Adrenal gland (tissue), 19 donors: ENCODE data around the gene TENT4A. TPM values are rescaled to one million over a fixed set of nuclear protein-coding genes. Genes with fewer than 3 reads are reported as not detected.
"Not testable (repeated sequence)": the region's sequence is repeated elsewhere in the genome, so short reads cannot be mapped to it uniquely, and the experiment has no call there.

ENCODE experiments used
- DNase-seq, 7 donors: peaks; one replicate each; pipeline ENCODE4 v3.0.0-alpha.2; 2019 to 2020
- H3K27ac ChIP-seq, 5 donors: fragments of 200-600 bp; sonication (generic) in 4 of 5; 1 replicate in 3 of 5; 2 replicates in 2 of 5; pipeline versions ENCODE4 v1.5.1 to v1.8.0; 2016 to 2020; ENCODE audit warnings: mild to moderate bottlenecking in 1 of 5
- H3K27me3 ChIP-seq: fragments of 200-600 bp; 2 replicates; pipeline ENCODE4 v1.8.0; 2021
- H3K36me3 ChIP-seq, 2 donors: fragments of 200-600 bp; replicated peaks in 1 of 2; 1 replicate in 1 of 2; 2 replicates in 1 of 2; pipeline versions ENCODE4 v1.5.1 to v1.8.0; 2018 to 2022
- H3K4me1 ChIP-seq, 2 donors: fragments of 200-600 bp; replicated peaks in 1 of 2; 1 replicate in 1 of 2; 2 replicates in 1 of 2; pipeline versions ENCODE4 v1.5.1 to v1.8.0; 2018 to 2021
- H3K4me3 ChIP-seq, 4 donors: fragments of 200-600 bp; sonication (generic) in 3 of 4; one replicate each; pipeline ENCODE4 v1.5.1; 2016 to 2018
- H3K9me3 ChIP-seq, 3 donors: fragments of 200-600 bp; sonication (generic) in 1 of 3; replicated peaks in 1 of 3; 1 replicate in 2 of 3; 2 replicates in 1 of 3; pipeline versions ENCODE4 v1.5.1 to v1.8.0; 2016 to 2021
- CTCF ChIP-seq, 6 experiments: fragments of 450-650 bp in 4 of 6; fragments of 200-600 bp in 2 of 6; sonication (generic) in 1 of 6; IDR thresholded peaks; 1 replicate in 5 of 6; 2 replicates in 1 of 6; pipeline versions ENCODE4 v1.5.1 to v1.8.0; 2016 to 2021; ENCODE audit warnings: antibody characterized with exemption in 6 of 6, mild to moderate bottlenecking in 2 of 6, moderate library complexity in 1 of 6
- POLR2A ChIP-seq, 2 donors: fragments of 450-650 bp; IDR thresholded peaks; one replicate each; pipeline ENCODE4 v1.6.1; 2017; ENCODE audit warnings: antibody characterized with exemption in 2 of 2, mild to moderate bottlenecking in 2 of 2, moderate library complexity in 1 of 2
- WGBS, 4 donors: extraction: QIAGEN DNeasy Blood & Tissue Kit in 2 of 4; methylation state at CpG; one replicate each; pipeline versions ENCODE4 v1.1.5 to v1.1.7; 2013 to 2017; 5-methylcytosine and 5-hydroxymethylcytosine counted together
- intact Hi-C, 2 donors: fragments of 100-400 bp; cut with DNase I; formaldehyde crosslinking; loops; one replicate each; pipeline versions ENCODE4 v1.14.1 to v1.15.0; 2022 to 2023
- long read RNA-seq, 10 donors: library from polyadenylated mRNA in 3 of 10; unstranded in 2 of 10; stranded (forward) in 1 of 10; transcript quantifications; one replicate each; pipeline ENCODE4 v2.0.0 and lab custom pipeline, GENCODE V29; 2021 to 2026
- polyA plus RNA-seq, 3 donors: library from polyadenylated mRNA; stranded (reverse); fragments of 200-250 nt in 2 of 3; fragments of 350-450 nt in 1 of 3; fragmentation: Illumina TruSeq in 1 of 3; extraction: RNeasy Lipid Tissue Mini Kit (QIAGEN cat#74804) in 1 of 3; gene quantifications; one replicate each; pipeline ENCODE4 v1.2.3, GENCODE V29; 2013 to 2014
- total RNA-seq, 9 donors: library from RNA; depleted of rRNA in 4 of 9; stranded (reverse); fragments of >200 nt in 4 of 9; fragments of 120-200 nt in 1 of 9; fragmentation: NEBNext Ultra II Directional in 1 of 9; extraction: Animal tissue kit (Norgen Biotek cat#: 25700) in 1 of 9; gene quantifications; one replicate each; pipeline versions ENCODE4 v1.1.0 to v1.2.4, GENCODE V29; 2013 to 2023
- donor health status: healthy with polysubstance abuse.
- donor health status: Bipolar disorder and iron deficiency.
- donor health status: DM: yes; HTN: yes; CAD: no.
- donor health status: DM: no; HTN: no; CAD: no.
- donor health status: DM: no; HTN: no; CAD: no.
- donor health status: DM: yes; HTN: yes; CAD: no.

The TENT4A gene
- total RNA-seq (10 to 100 TPM in 7 of 9 donors, 1 to 10 TPM in 2; 9.1 to 24.4 (median 13.4) TPM), polyA plus RNA-seq (10 to 100 TPM in 2 of 3 donors, 1 to 10 TPM in 1; 9.9 to 16.8 (median 15.4) TPM)
- long read RNA-seq, donor 1: 0 reads
- long read RNA-seq, donor 2: 0 reads
- long read RNA-seq, donor 3: 0 reads
- long read RNA-seq, donor 4, partial matches to known transcripts: 1 of 1 reads
- long read RNA-seq, donor 4, other reads (novel, unspliced or antisense): 0 of 1 reads
- long read RNA-seq, donor 5, full-length matches to known transcripts: 8 of 18 reads
- long read RNA-seq, donor 5, partial matches to known transcripts: 4 of 18 reads
- long read RNA-seq, donor 5, other reads (novel, unspliced or antisense): 6 of 18 reads
- long read RNA-seq, donor 6, partial matches to known transcripts: 0 of 4 reads
- long read RNA-seq, donor 6, other reads (novel, unspliced or antisense): 4 of 4 reads
- long read RNA-seq, donor 7: 0 reads
- long read RNA-seq, donor 8, full-length matches to known transcripts: 1 of 1 reads
- long read RNA-seq, donor 8, partial matches to known transcripts: 0 of 1 reads
- long read RNA-seq, donor 8, other reads (novel, unspliced or antisense): 0 of 1 reads
- long read RNA-seq, donor 9: 0 reads
- long read RNA-seq, donor 10, partial matches to known transcripts: 0 of 1 reads
- long read RNA-seq, donor 10, other reads (novel, unspliced or antisense): 0 of 1 reads

GRCh38 chr5:6713274-6714225 lies at the start of gene TENT4A:
Gene TENT4A, plus strand, starts transcription at chr5:6713432. Its CDS starts 552 bp downstream, at chr5:6713984.
- TF ChIP-seq CTCF (IDR thresholded peaks at IDR 0.05): no peak
- no peak for TF ChIP-seq POLR2A (IDR thresholded peaks at IDR 0.05)
- DNase-seq: peak in 4 of 7 donors; percentile 44 to 52 (median 46)
- Histone ChIP-seq H3K27ac (peak within 1 kb of the TSS; percentile 97 to 100 (median 99)), H3K36me3 (no peaks in the 10 kb centered on the region), H3K4me3 (peak within 1 kb of the TSS; percentile 64 to 95 (median 81)), H3K9me3 (no peaks in the 10 kb centered on the region), H3K27me3 (no peaks in the 10 kb centered on the region), H3K4me1 (peaks cover 15 to 38% of the 10 kb centered on the region in 2 donors)
- intact Hi-C loops: loop anchor here in 1 of 2 donors (10.0 kb wide), 1 partner anchor 79 kb away; the partner anchor contains the start of genes NSUN2 and SRD5A1
- WGBS, 4 donors: 0 to 1% (median 1%) methylated on average over 11 to 164 of the region's 174 CpGs; no CpG with 5 or more reads in 1 of the 4 donors

DNA sequence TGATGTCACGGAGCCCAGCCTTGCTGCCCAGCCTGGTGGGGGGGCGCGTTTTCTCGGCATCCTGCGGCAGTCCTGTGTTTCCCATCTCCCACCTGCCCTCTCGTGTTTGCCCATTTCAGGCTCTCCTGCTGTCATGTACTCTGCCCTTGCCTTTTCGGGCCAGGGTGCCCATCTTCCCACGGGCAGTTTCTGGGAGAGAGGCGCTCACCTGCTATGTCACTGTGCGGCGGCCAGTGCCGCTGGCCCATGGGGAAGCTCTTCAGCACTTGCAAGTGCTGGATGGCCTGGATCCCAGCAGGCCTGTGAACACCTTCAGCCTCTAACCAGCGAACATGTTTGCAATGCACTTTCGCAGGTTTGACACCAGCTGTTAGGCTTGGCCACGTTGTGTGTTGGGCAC lies 46.5 kb upstream of the TENT4A start:
- H3K27ac ChIP-seq: no peak overlapping the region
- TF ChIP-seq CTCF (IDR thresholded peaks at IDR 0.05) (no peak), POLR2A (IDR thresholded peaks at IDR 0.05) (no peak)
- intact Hi-C loops: no loop called here
- H3K36me3 ChIP-seq: no peaks in the 10 kb centered on the region
- H3K4me1 ChIP-seq: no peaks in the 10 kb centered on the region
- H3K27me3 ChIP-seq: no peaks in the 10 kb centered on the region
- 90 to 99% (median 96%) methylated on average over 9 to 15 of the region's 15 CpGs for WGBS, 4 donors
- DNase-seq: no peak
- H3K4me3 ChIP-seq: no peak overlapping the region
- H3K9me3 ChIP-seq: no peaks in the 10 kb centered on the region

DNA sequence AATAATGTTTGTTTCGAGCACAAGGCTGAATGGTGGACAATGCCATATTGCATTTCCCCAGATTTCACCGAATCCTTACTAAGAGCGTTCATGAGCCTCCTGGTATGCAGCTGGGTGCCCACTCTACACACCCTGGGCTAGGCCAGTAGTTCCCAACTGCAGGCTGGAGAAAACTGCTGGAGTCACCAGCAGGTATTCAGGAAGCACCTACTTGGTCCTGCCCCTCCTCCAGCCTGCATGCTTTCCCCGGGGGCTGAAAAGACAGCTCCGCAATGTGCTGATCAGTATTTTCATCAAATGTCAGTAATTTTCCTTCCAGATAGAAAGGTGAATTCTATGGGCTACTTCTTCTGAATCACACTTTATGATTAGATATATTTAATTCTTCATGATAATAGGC lies 45.6 kb upstream of the TENT4A start:
- WGBS, 4 donors: 91 to 97% (median 94%) methylated on average over 5 of the region's 5 CpGs
- DNase-seq: no peak
- intact Hi-C loops: no loop called here

DNA sequence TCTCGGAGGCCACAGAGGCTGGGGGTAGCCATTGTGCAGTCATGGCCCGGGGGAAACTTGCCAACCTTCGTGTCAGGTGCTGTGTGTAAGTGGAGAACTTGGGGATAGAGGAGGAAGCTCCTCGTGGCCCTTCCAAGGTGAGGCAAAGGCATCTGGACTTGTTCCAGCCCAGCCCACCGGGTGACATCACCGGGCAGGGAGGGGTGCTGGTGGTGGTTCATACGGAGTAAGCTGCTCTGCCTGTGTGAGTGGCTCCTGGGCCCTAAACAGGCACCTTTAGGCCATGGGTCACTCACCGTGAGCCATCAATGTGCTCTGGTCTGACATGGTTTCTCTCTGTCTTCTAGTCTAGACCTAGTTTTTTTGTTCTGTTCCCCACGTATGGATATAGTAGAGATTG lies 44.5 kb upstream of the TENT4A start:
- H3K9me3 ChIP-seq, H3K4me1 ChIP-seq, H3K36me3 ChIP-seq, DNase-seq, H3K27me3 ChIP-seq, H3K27ac ChIP-seq, intact Hi-C loops, H3K4me3 ChIP-seq: not testable (repeated sequence)
- WGBS, 4 donors: 76 to 88% (median 84%) methylated on average over 7 to 9 of the region's 9 CpGs

More for the DNA sequence above, 45.6 kb upstream of the TENT4A start:
- no peak for TF ChIP-seq CTCF (IDR thresholded peaks at IDR 0.05)
- no peak for TF ChIP-seq POLR2A (IDR thresholded peaks at IDR 0.05)
- no peaks in the 10 kb centered on the region for H3K9me3 ChIP-seq
- H3K4me3 ChIP-seq: no peak overlapping the region
- H3K4me1 ChIP-seq: no peaks in the 10 kb centered on the region
- no peaks in the 10 kb centered on the region for H3K36me3 ChIP-seq
- H3K27ac ChIP-seq: no peak overlapping the region
- H3K27me3 ChIP-seq: no peaks in the 10 kb centered on the region
